Panc1 (cell line): ENCODE measurements around the gene PXDN. TPM values are rescaled to one million over a fixed set of nuclear protein-coding genes. Genes with fewer than 3 reads are reported as not detected.

ENCODE experiments used
- ATAC-seq: fragments of 200-7000 bp; cut with Tn5 transposase; 2 replicates; pipeline ENCODE4 v1.9.1; 2020; ENCODE audit warnings: mild to moderate bottlenecking, moderate library complexity
- BruUV-seq: library from RNA; stranded (reverse); fragments of 400-500 nt; replicated peaks from 2 replicates; lab custom pipeline; 2021; lab: Mats Ljungman, UMichigan
- CTCF ChIA-PET: fragments of 300-600 bp; sonication (Branson Sonifier 250); formaldehyde crosslinking; loops from one replicate; lab custom pipeline; 2022; ENCODE audit warnings: antibody characterized with exemption; lab: Charles Lee
- POLR2A ChIA-PET: fragments of 300-600 bp; sonication (Branson Sonifier 250); formaldehyde crosslinking; loops from one replicate; lab custom pipeline; 2022; ENCODE audit warnings: antibody characterized with exemption; lab: Charles Lee
- DNase-seq: peaks from one replicate; pipeline ENCODE4 v3.0.0-alpha.2; 2010; ENCODE audit warnings: low read depth, low spot score
- H3K27ac ChIP-seq: 2 replicates; pipeline ENCODE4 v1.5.1; 2011; ENCODE audit warnings: mild to moderate bottlenecking, low read length, inconsistent platforms
- H3K27me3 ChIP-seq: fragments of 200-500 bp; sonication (Bioruptor generic); 2 replicates; pipeline ENCODE4 v1.6.0; 2014; ENCODE audit warnings: low read length, inconsistent platforms; ENCODE audit not compliant: control insufficient read depth, insufficient read depth
- H3K36me3 ChIP-seq: fragments of 200-500 bp; sonication (Bioruptor generic); 2 replicates; pipeline ENCODE4 v1.5.1; 2014; ENCODE audit warnings: inconsistent platforms, mild to moderate bottlenecking, low read length, moderate library complexity; ENCODE audit not compliant: control insufficient read depth, insufficient read depth
- H3K4me1 ChIP-seq: 2 replicates; pipeline ENCODE4 v1.5.1; 2011; ENCODE audit warnings: inconsistent platforms, mild to moderate bottlenecking, low read length, moderate library complexity; ENCODE audit not compliant: control insufficient read depth, insufficient read depth
- H3K4me3 ChIP-seq, 2 experiments: 2 replicates each; pipeline ENCODE4 v1.5.1; 2011 to 2012; ENCODE audit warnings: low read depth in 2 of 2, low read length in 2 of 2, mild to moderate bottlenecking in 2 of 2, inconsistent platforms in 1 of 2, moderate library complexity in 1 of 2
- H3K9me3 ChIP-seq: fragments of 200-500 bp; sonication (Bioruptor generic); 2 replicates; pipeline ENCODE4 v1.5.1; 2014; ENCODE audit warnings: low read depth, mild to moderate bottlenecking, inconsistent platforms, low read length, moderate library complexity; ENCODE audit not compliant: control insufficient read depth, insufficient read depth
- POLR2AphosphoS5 ChIP-seq: IDR thresholded peaks from 2 replicates; pipeline ENCODE4 v1.6.1; 2012; ENCODE audit warnings: mild to moderate bottlenecking, low read depth, low read length, moderate library complexity
- REST ChIP-seq, 2 experiments: IDR thresholded peaks; 2 replicates each; pipeline ENCODE4 v1.6.1; 2011 to 2012; ENCODE audit warnings: low read depth in 2 of 2, control low read depth in 1 of 2, low read length in 1 of 2, mild to moderate bottlenecking in 1 of 2, moderate library complexity in 1 of 2; ENCODE audit not compliant: insufficient read depth in 1 of 2
- SIN3A ChIP-seq: IDR thresholded peaks from 2 replicates; pipeline ENCODE4 v1.6.1; 2012; ENCODE audit warnings: low read depth, mild to moderate bottlenecking, low read length, moderate library complexity, borderline replicate concordance; ENCODE audit not compliant: insufficient read depth
- TCF7L2 ChIP-seq: IDR thresholded peaks from 2 replicates; pipeline ENCODE4 v1.6.1; 2011; ENCODE audit warnings: mild to moderate bottlenecking, low read depth, low read length, inconsistent platforms
- in situ Hi-C: cut with HindIII; loops from 2 replicates; pipeline ENCODE4 v1.10.0; 2016; ENCODE audit warnings: low sequenced_read_pairs, low pct_unique_long_range_greater_than_20kb
- intact Hi-C: fragments of 100-400 bp; cut with micrococcal nuclease; formaldehyde crosslinking; loops from one replicate; pipeline ENCODE4 v1.10.0; 2022; ENCODE audit not compliant: unreplicated experiment
- total RNA-seq: library from RNA; stranded (reverse); gene quantifications from one replicate; pipeline ENCODE4 v1.2.1, GENCODE V29; 2021; ENCODE audit not compliant: unreplicated experiment
- TF ChIP-seq, protein P1 (sequence below): fragments of 450-650 bp; IDR thresholded peaks from 2 replicates; pipeline ENCODE4 v1.5.1; 2017; ENCODE audit warnings: mild to moderate bottlenecking

Gene PXDN
- total RNA-seq, 1 experiment from 2014 or later: 2.5 TPM

DNA sequence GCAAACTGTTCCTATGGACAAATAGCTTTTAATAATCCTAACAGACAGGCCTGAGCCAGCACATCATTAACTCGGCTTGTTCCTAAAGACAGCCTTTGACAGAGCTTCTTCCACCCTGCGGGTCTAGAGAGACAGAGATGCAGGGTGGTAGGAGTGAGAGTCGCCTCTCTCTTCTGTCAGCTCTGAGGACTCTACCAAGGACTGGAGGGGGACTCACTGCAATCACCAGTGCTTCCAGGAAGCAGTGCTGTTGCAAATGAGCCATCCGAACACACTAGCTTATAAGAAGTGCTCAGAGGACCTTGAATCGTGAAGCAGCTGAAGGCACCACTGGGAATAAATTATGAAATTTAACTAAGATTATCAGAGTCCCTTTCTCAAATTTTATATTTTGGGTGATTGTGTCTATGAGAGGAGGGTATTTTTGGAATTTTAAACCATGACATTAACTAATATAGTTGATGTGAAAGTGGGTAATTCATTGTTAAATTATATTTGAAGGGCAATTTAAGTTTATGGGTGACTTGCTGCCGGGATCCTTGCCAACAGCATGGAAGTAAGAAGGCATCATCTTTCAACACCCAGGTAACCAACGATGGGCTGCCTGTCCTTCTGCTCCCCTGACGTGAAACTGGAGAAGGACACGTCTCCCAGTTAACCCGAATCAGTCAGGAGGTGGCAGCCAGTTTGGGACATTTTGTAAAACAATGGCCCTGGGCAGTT is 43.6 kb upstream of the PXDN start:
- ATAC-seq: no peak
- intact Hi-C loops: no loop called here

GRCh38 chr2:1784986-1785617 is 40.8 kb upstream of the PXDN start:
- in situ Hi-C loops: no loop called here
- Histone ChIP-seq H3K4me1 (no peaks in the 10 kb centered on the region), H3K4me3 (no peak overlapping the region), H3K9me3 (no peaks in the 10 kb centered on the region), H3K36me3 (no peaks in the 10 kb centered on the region), H3K27me3 (no peaks in the 10 kb centered on the region), H3K27ac (no peak overlapping the region)
- ChIA-PET CTCF (no interaction called here), POLR2A (no interaction called here)
- intact Hi-C loops: no loop called here
- ATAC-seq (no peak), DNase-seq (no peak)
- BruUV-seq: no TSS peak
- TF ChIP-seq SIN3A: no peak
- TF ChIP-seq POLR2AphosphoS5: no peak
- TF ChIP-seq TCF7L2: no peak
- TF ChIP-seq REST (IDR thresholded peaks at IDR 0.05; ENCODE audit: insufficient read depth in 1 of 2, low read depth in 2 of 2, low read length in 1 of 2): no peak
- TF ChIP-seq, protein P1, sequence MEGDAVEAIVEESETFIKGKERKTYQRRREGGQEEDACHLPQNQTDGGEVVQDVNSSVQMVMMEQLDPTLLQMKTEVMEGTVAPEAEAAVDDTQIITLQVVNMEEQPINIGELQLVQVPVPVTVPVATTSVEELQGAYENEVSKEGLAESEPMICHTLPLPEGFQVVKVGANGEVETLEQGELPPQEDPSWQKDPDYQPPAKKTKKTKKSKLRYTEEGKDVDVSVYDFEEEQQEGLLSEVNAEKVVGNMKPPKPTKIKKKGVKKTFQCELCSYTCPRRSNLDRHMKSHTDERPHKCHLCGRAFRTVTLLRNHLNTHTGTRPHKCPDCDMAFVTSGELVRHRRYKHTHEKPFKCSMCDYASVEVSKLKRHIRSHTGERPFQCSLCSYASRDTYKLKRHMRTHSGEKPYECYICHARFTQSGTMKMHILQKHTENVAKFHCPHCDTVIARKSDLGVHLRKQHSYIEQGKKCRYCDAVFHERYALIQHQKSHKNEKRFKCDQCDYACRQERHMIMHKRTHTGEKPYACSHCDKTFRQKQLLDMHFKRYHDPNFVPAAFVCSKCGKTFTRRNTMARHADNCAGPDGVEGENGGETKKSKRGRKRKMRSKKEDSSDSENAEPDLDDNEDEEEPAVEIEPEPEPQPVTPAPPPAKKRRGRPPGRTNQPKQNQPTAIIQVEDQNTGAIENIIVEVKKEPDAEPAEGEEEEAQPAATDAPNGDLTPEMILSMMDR: no peak

More for the DNA sequence above, 43.6 kb upstream of the PXDN start:
- H3K36me3 ChIP-seq: no peaks in the 10 kb centered on the region
- H3K4me1 ChIP-seq: peaks cover 10% of the 10 kb centered on the region
- no peak overlapping the region for H3K4me3 ChIP-seq
- in situ Hi-C loops: no loop called here
- H3K27ac ChIP-seq: no peak overlapping the region
- BruUV-seq: no TSS peak
- no peak for DNase-seq
- ChIA-PET CTCF (no interaction called here), POLR2A (interaction anchor here (0.5 kb wide), 1 partner anchor 209 kb away, joined by 5 read pairs; no protein-coding TSS in a partner anchor)
- TF ChIP-seq REST (IDR thresholded peaks at IDR 0.05; ENCODE audit: insufficient read depth in 1 of 2, low read depth in 2 of 2, low read length in 1 of 2) (no peak), POLR2AphosphoS5 (no peak), TCF7L2 (no peak), SIN3A (no peak)
- TF ChIP-seq, protein P1: no peak
- no peaks in the 10 kb centered on the region for H3K9me3 ChIP-seq
- no peaks in the 10 kb centered on the region for H3K27me3 ChIP-seq
